ENCODE measurements around the gene DACH1. TPM values are rescaled to one million over a fixed set of nuclear protein-coding genes. Genes with fewer than 3 reads are reported as not detected.

Gene DACH1
- total and polyA plus RNA-seq, 9 of the 15 experiments (the other 6 are each of a cell fraction or from before 2014, with no cell fraction given): 0.04 to 0.07 (median 0.04) TPM; not detected in 2

DNA sequence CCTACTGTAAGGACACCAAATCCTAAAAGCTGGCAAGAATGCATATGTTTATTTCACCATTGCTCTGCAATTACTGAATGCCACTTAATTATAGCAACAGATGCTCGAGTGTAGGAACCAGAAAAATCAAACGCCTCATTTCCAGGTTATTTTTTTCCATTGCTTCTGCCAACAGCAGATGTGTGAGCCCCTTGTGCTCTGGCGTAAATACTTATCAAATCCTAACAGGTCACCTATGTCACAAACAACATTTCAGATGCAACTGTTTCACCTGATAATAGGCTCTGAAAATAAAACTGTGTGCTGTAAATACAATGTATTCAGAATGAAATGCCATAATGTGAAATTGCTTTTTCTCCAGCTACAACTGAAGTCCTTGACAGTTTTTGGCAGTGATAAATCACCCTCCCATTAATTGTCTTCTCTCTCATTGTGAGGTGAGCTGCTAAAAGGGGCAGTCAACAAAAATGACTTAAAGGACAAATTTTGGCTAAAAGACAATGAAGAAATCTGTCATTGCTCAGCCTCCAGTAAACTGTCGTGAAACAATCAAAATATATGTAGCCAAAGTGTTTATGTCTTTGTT, 344.0 kb downstream of the DACH1 start:
- H2AFZ ChIP-seq (ENCODE audit: low read depth, low read length): no peak overlapping the region
- H3K4me3 ChIP-seq: no peak overlapping the region
- intact Hi-C loops (cut with micrococcal nuclease) (no loop called here), in situ Hi-C loops (cut with MboI) (no loop called here)
- H3K27me3 ChIP-seq (ENCODE audit: control insufficient read depth in 2 of 2, insufficient read depth in 2 of 2, low read length in 2 of 2): no peaks in the 10 kb centered on the region; a peak in 1 of 5 replicates
- no peak overlapping the region for H3K27ac ChIP-seq (ENCODE audit: extremely low read depth, low read depth, low read length)
- WGBS (ENCODE audit: insufficient coverage, low coverage, missing lambda C conversion rate): 4% methylated on average over 4 of the region's 4 CpGs
- H3K79me2 ChIP-seq (ENCODE audit: control insufficient read depth, insufficient read depth, low read length): no peaks in the 10 kb centered on the region
- no peak overlapping the region for H3K4me2 ChIP-seq (ENCODE audit: insufficient read depth, low read length)
- ChIA-PET POLR2A (no interaction called here), CTCF (ENCODE audit: low intra/inter-chr PET ratio) (no interaction called here)
- FAIRE-seq: no peak
- no peaks in the 10 kb centered on the region for H3K9me1 ChIP-seq (ENCODE audit: control insufficient read depth, insufficient read depth, low read length)
- H3K36me3 ChIP-seq (ENCODE audit: control insufficient read depth, insufficient read depth, low read length): no peaks in the 10 kb centered on the region
- no peaks in the 10 kb centered on the region for H4K20me1 ChIP-seq (replicated peaks; ENCODE audit: control insufficient read depth, insufficient read depth, low read length)
- H3K9ac ChIP-seq (ENCODE audit: insufficient read depth in 1 of 2, low read depth in 2 of 2, low read length in 2 of 2): no peak overlapping the region
- TF ChIP-seq ZC3H4 (CRISPR knock-in tag; IDR thresholded peaks at IDR 0.05; ENCODE audit: borderline replicate concordance): no peak
- no peak for TF ChIP-seq MCM3 (IDR thresholded peaks at IDR 0.05)
- no peak for TF ChIP-seq KLF1 (tag; IDR thresholded peaks at IDR 0.05)
- no peak for TF ChIP-seq SP2 (IDR thresholded peaks at IDR 0.05; ENCODE audit: extremely low read depth, low read depth, low read length, poor library complexity, severe bottlenecking)
- no peak for TF ChIP-seq FOS (IDR thresholded peaks at IDR 0.05; ENCODE audit: extremely low read depth, insufficient read length)
- TF ChIP-seq CREBBP (IDR thresholded peaks at IDR 0.05; ENCODE audit: low read depth, low read length): no peak
- TF ChIP-seq ZNF282 (CRISPR knock-in tag; IDR thresholded peaks at IDR 0.05): no peak
- TF ChIP-seq, protein P1, sequence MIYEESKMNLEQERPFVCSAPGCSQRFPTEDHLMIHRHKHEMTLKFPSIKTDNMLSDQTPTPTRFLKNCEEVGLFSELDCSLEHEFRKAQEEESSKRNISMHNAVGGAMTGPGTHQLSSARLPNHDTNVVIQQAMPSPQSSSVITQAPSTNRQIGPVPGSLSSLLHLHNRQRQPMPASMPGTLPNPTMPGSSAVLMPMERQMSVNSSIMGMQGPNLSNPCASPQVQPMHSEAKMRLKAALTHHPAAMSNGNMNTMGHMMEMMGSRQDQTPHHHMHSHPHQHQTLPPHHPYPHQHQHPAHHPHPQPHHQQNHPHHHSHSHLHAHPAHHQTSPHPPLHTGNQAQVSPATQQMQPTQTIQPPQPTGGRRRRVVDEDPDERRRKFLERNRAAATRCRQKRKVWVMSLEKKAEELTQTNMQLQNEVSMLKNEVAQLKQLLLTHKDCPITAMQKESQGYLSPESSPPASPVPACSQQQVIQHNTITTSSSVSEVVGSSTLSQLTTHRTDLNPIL (CRISPR knock-in tag; IDR thresholded peaks at IDR 0.05): no peak
- no peak for TF ChIP-seq NCOA4 (IDR thresholded peaks at IDR 0.05; ENCODE audit: partially characterized antibody)
- no peak for TF ChIP-seq ZNF133 (CRISPR knock-in tag; IDR thresholded peaks at IDR 0.05)
- no peak for TF ChIP-seq ZNF217 (CRISPR knock-in tag; IDR thresholded peaks at IDR 0.05)
- no peak for TF ChIP-seq GTF2E2 (tag; IDR thresholded peaks at IDR 0.05)
- no peak for TF ChIP-seq PKNOX1 (IDR thresholded peaks at IDR 0.05)
- TF ChIP-seq TFAM (CRISPR knock-in tag; conservative IDR thresholded peaks at IDR 0.05): no peak
- no peak for DNase-seq (ENCODE audit: extremely low read depth in 1 of 4, low spot score in 3 of 4)
- no peaks in the 10 kb centered on the region for H3K9me3 ChIP-seq (replicated peaks; ENCODE audit: control insufficient read depth, insufficient read depth, low read depth, low read length)
- no peaks in the 10 kb centered on the region for H3K4me1 ChIP-seq (replicated peaks in 1 of 2; ENCODE audit: control insufficient read depth in 2 of 2, insufficient read depth in 2 of 2, low read length in 2 of 2)
- no peak for ATAC-seq
- no TSS peak for BruUV-seq (replicated peaks)

All from K562 (cell line).